Iris pigment epithelial cell (primary cell): Measurements from ENCODE around the gene NAPG.
"Not testable (repeated sequence)": the region's sequence is repeated elsewhere in the genome, so short reads cannot be mapped to it uniquely, and the experiment has no call there.

Experiments used
- DNase-seq: peaks from one replicate; pipeline ENCODE4 v3.0.0-alpha.2; 2011; ENCODE audit warnings: low read depth

NAPG gene

DNA sequence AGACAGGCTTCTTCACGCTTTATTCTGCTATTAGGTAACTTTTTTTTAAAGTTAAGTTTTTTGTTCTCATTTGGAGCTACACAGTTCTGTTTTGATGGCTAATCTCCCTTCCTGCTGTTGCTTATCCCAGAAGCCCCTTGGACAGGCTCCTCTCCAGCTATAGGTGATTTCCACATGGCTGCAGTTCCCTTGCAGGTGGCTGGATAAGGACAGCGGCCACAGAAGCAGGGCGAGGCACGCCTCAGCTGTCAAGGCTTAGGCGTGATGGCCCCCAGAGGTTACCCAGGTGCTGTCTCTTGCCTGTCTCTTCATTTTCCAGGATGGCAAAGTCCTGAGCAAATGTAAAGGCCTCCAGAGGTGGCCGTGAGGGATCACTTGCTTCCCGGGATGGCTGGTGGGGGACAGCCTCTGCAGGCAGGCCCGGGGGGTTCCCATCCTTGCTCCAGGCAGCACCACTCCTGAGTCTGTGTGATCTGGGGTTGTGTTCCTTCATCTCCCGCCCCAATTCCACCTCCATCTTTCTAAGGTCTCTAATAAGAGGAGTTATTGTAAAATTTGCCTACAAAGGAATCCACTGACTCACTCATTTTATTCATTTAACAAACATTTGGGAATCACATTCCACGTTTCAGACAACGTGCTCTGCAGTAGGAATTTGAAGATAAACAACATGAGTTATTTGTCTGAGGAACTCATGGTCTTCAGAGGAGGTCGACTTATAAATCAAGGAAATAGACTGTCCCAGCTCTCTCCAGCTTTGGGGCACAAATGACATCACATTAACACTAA, 53.4 kb downstream of the NAPG start:
- peak; percentile 43 for DNase-seq

DNA sequence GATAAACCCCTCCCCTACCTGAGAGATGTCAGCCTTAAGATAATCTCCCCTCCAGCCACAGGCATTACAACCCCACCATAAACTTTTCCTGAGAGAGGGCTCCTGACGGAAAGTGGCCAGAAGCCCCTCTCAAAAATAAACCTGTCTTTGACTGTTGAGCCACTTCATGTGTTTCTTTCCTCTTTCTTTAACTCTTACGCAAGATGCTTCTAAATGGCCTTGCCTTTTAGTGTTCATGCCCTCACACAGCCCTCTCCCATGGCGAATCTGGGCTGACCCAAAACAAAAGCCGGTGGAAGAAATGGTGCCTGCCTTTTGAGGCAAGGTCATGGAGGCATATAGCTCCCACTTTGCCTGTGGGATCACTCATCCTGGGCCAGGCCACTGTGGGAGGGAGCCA, 54.4 kb downstream of the NAPG start:
- no peak for DNase-seq

DNA sequence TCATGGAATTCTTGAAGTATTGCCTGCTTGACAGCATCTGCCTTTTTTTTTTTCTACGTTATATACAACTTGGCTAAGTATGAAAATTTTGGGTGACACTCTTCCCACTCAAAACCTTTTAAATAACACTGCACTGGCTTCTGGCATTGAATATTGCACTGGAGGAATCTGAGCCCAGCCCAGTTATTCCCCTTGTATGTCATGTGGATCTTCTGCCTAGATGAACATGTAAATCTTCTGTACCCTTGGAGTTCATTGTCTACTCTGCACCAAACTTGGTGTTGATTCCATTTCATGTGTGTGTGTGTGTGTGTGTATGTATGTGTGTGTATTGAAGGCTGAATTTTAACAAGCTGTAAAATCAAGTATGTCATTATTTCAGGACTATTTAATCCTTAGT, 59.4 kb downstream of the NAPG start:
- DNase-seq: no peak

GRCh38 chr18:10588975-10589374, 63.1 kb downstream of the NAPG start:
- DNase-seq: no peak

GRCh38 chr18:10590412-10590811, 64.6 kb downstream of the NAPG start:
- DNase-seq: no peak

- no peak for DNase-seq
Observed at GRCh38 chr18:10591896-10592295, 66.1 kb downstream of the NAPG start.

DNA sequence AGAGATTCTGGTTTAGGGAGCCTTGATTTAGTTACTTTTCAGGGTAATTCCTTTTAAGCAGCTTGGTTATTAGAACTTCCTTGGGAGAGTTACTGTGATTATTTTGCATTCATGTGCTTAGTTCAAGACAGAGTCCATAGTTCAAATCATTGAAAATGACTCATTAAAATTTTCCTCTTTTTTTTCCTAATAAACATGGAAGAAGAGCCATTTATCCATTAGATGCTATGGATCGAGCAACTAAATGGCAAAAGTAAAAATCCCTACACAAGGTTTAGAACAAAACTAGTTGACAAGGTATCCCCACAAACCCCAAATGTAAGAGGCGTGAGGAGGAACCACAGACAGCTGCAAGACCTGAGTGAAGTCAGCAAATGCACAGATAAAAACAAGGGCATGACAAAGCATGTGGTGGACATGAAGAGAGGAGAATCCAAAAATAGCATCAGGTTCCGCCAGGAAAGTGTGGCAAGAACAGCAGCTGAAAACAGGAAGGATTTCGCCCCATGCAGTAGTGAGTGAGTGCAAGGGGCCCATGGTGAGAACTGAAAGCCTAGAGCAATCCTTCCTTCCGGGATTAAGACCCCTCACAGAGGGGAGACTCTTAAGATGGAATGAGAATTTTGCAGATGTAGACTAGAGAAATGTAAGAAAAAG, 67.7 kb downstream of the NAPG start:
- DNase-seq: not testable (repeated sequence)

GRCh38 chr18:10595917-10596316, 70.1 kb downstream of the NAPG start:
- not testable (repeated sequence) for DNase-seq

- DNase-seq: not testable (repeated sequence)
Observed at GRCh38 chr18:10597695-10598094, 71.9 kb downstream of the NAPG start.

- not testable (repeated sequence) for DNase-seq
Observed at GRCh38 chr18:10600701-10601100, 74.9 kb downstream of the NAPG start.
